SK-N-SH (cell line): ENCODE measurements around the gene MTMR12. TPM values are rescaled to one million over a fixed set of nuclear protein-coding genes. Genes with fewer than 3 reads are reported as not detected.

ENCODE experiments used
- CTCF ChIA-PET: fragments of 300-600, 350-600 bp; formaldehyde crosslinking; extraction: SDS; loops from one replicate; lab custom pipeline; 2021; lab: Yijun Ruan, JAX
- POLR2A ChIA-PET: fragments of 350-600 bp; sonication (Branson Sonifier 250); formaldehyde crosslinking; extraction: SDS; loops from one replicate; lab custom pipeline; 2020; ENCODE audit warnings: antibody characterized with exemption, inconsistent platforms; lab: Yijun Ruan, JAX
- DNase-seq: peaks from one replicate; pipeline ENCODE4 v3.0.0; 2012
- H2AFZ ChIP-seq: fragments of 200-600 bp; sonication (generic); 2 replicates; pipeline ENCODE4 v1.8.1; 2016; ENCODE audit warnings: antibody characterized with exemption, mild to moderate bottlenecking, low read depth
- H3F3A ChIP-seq: fragments of 200-600 bp; sonication (generic); replicated peaks from 2 replicates; pipeline ENCODE3; 2016; ENCODE audit warnings: antibody characterized with exemption, mild to moderate bottlenecking; ENCODE audit not compliant: insufficient read depth
- H3K27ac ChIP-seq, 2 experiments: fragments of 200-500 bp in 1 of 2; fragments of 200-600 bp in 1 of 2; sonication (Bioruptor generic) in 1 of 2; sonication (generic), shearing (Covaris generic) in 1 of 2; 2 replicates each; pipeline versions ENCODE4 v1.5.1 to v1.6.1; 2014 to 2016; ENCODE audit warnings: low read depth in 2 of 2, inconsistent platforms in 1 of 2, low read length in 1 of 2, mild to moderate bottlenecking in 1 of 2, mixed read lengths in 1 of 2
- H3K27me3 ChIP-seq: fragments of 200-600 bp; sonication (generic), shearing (Covaris generic); 2 replicates; pipeline ENCODE4 v1.6.1; 2016; ENCODE audit warnings: mixed run types; ENCODE audit not compliant: insufficient read depth
- H3K36me3 ChIP-seq, 2 experiments: fragments of 200-500 bp in 1 of 2; fragments of 200-600 bp in 1 of 2; sonication (Bioruptor generic) in 1 of 2; sonication (generic) in 1 of 2; replicated peaks in 1 of 2; 2 replicates each; pipeline versions ENCODE3 to v1.5.1; 2014 to 2016; ENCODE audit warnings: low read length in 1 of 2, mild to moderate bottlenecking in 1 of 2; ENCODE audit not compliant: insufficient read depth in 2 of 2, control insufficient read depth in 1 of 2
- H3K4me1 ChIP-seq, 2 experiments: fragments of 200-500 bp in 1 of 2; fragments of 200-600 bp in 1 of 2; sonication (Bioruptor generic) in 1 of 2; sonication (generic), shearing (Covaris generic) in 1 of 2; 2 replicates each; pipeline versions ENCODE4 v1.5.1 to v1.6.1; 2014 to 2016; ENCODE audit warnings: low read depth in 1 of 2, low read length in 1 of 2, mixed run types in 1 of 2; ENCODE audit not compliant: insufficient read depth in 2 of 2, control insufficient read depth in 1 of 2
- H3K4me2 ChIP-seq: fragments of 200-600 bp; sonication (generic), shearing (Covaris generic); 2 replicates; pipeline ENCODE4 v1.6.1; 2017; ENCODE audit warnings: mixed run types
- H3K4me3 ChIP-seq, 2 experiments: fragments of 200-500 bp in 1 of 2; fragments of 200-600 bp in 1 of 2; sonication (Bioruptor generic) in 1 of 2; sonication (generic), shearing (Covaris generic) in 1 of 2; 2 replicates each; pipeline versions ENCODE4 v1.5.1 to v1.8.1; 2014 to 2016; ENCODE audit warnings: low read depth in 2 of 2, inconsistent platforms in 1 of 2, low read length in 1 of 2, mild to moderate bottlenecking in 1 of 2, mixed read lengths in 1 of 2, moderate library complexity in 1 of 2
- H3K79me2 ChIP-seq: fragments of 200-600 bp; sonication (generic); 2 replicates; pipeline ENCODE4 v1.8.1; 2017; ENCODE audit warnings: mild to moderate bottlenecking; ENCODE audit not compliant: insufficient read depth
- H3K9ac ChIP-seq: fragments of 200-600 bp; sonication (generic); 2 replicates; pipeline ENCODE4 v1.6.1; 2017; ENCODE audit warnings: mixed run types
- H3K9me2 ChIP-seq: fragments of 200-600 bp; sonication (generic); 2 replicates; pipeline ENCODE4 v1.6.1; 2017; ENCODE audit warnings: mixed run types
- H3K9me3 ChIP-seq: fragments of 200-600 bp; sonication (generic); 2 replicates; pipeline ENCODE4 v1.6.1; 2017; ENCODE audit warnings: mixed run types, mild to moderate bottlenecking, moderate library complexity
- H4K20me1 ChIP-seq: fragments of 200-600 bp; sonication (generic); 2 replicates; pipeline ENCODE4 v1.6.1; 2017; ENCODE audit warnings: mild to moderate bottlenecking, mixed run types; ENCODE audit not compliant: insufficient read depth
- ELF1 ChIP-seq: IDR thresholded peaks from 2 replicates; pipeline ENCODE4 v1.4.0; 2012
- EP300 ChIP-seq, 2 experiments: IDR thresholded peaks; 2 replicates each; pipeline versions ENCODE4 v1.4.0 to v1.6.1; 2012; ENCODE audit warnings: borderline replicate concordance in 1 of 2, low read depth in 1 of 2, low read length in 1 of 2
- EZH2phosphoT487 ChIP-seq: fragments of 200-600 bp; sonication (generic); IDR thresholded peaks from 2 replicates; pipeline ENCODE4 v1.6.1; 2017; ENCODE audit warnings: low read depth, mixed run types, mild to moderate bottlenecking, antibody characterized with exemption, moderate library complexity, borderline replicate concordance
- FOXJ3 ChIP-seq: sonication (generic); formaldehyde crosslinking; IDR thresholded peaks from 2 replicates; pipeline ENCODE4 v1.5.1; 2020; ENCODE audit warnings: mild to moderate bottlenecking, missing genetic modification reagents
- FOXM1 ChIP-seq: IDR thresholded peaks from 2 replicates; pipeline ENCODE4 v1.4.0; 2012; ENCODE audit warnings: low read depth, mild to moderate bottlenecking
- GABPA ChIP-seq: IDR thresholded peaks from 2 replicates; pipeline ENCODE4 v1.4.0; 2012; ENCODE audit warnings: low read depth, mild to moderate bottlenecking
- GATA2 ChIP-seq: sonication (generic); formaldehyde crosslinking; IDR thresholded peaks from 2 replicates; pipeline ENCODE4 v1.5.0; 2020; ENCODE audit warnings: mild to moderate bottlenecking, missing genetic modification reagents
- JUND ChIP-seq: IDR thresholded peaks from 2 replicates; pipeline ENCODE4 v1.4.0; 2012
- MEF2A ChIP-seq: IDR thresholded peaks from 2 replicates; pipeline ENCODE4 v1.4.0; 2012; ENCODE audit warnings: low read depth, borderline replicate concordance
- NFIC ChIP-seq: IDR thresholded peaks from 2 replicates; pipeline ENCODE4 v1.4.0; 2012; ENCODE audit warnings: borderline replicate concordance
- RFX5 ChIP-seq: IDR thresholded peaks from 2 replicates; pipeline ENCODE4 v1.6.1; 2012; ENCODE audit warnings: mild to moderate bottlenecking, improper control_type of control experiment, low read length
- RXRA ChIP-seq: IDR thresholded peaks from 2 replicates; pipeline ENCODE4 v1.4.0; 2012; ENCODE audit warnings: low read depth, mild to moderate bottlenecking, borderline replicate concordance
- SMC3 ChIP-seq: IDR thresholded peaks from 2 replicates; pipeline ENCODE4 v1.6.1; 2012; ENCODE audit warnings: low read depth, low read length, improper control_type of control experiment
- TCF12 ChIP-seq: IDR thresholded peaks from 2 replicates; pipeline ENCODE4 v1.4.0; 2012
- YY1 ChIP-seq: IDR thresholded peaks from 2 replicates; pipeline ENCODE4 v1.4.0; 2012; ENCODE audit warnings: low read depth, mild to moderate bottlenecking
- WGBS: methylation state at CpG from one replicate; pipeline ENCODE4 v1.1.6; 2017; ENCODE audit warnings: low lambda C conversion rate; 5-methylcytosine and 5-hydroxymethylcytosine counted together
- polyA plus RNA-seq, 3 experiments: library from polyadenylated mRNA; depleted of rRNA; stranded (reverse); fragments of >200 nt; gene quantifications; 2 replicates each; pipeline ENCODE4 v1.2.3, GENCODE V29; 2012
- TF ChIP-seq, protein P1 (sequence below): IDR thresholded peaks from 2 replicates; pipeline ENCODE4; 2012
- TF ChIP-seq, protein P2 (sequence below): IDR thresholded peaks from 2 replicates; pipeline ENCODE4 v1.6.1; 2012; ENCODE audit warnings: mild to moderate bottlenecking, low read depth, low read length, moderate library complexity
- TF ChIP-seq, protein P3 (sequence below): fragments of 150-350 bp; IDR thresholded peaks from 2 replicates; pipeline ENCODE4 v1.6.1; 2017; ENCODE audit warnings: antibody characterized with exemption, low read length, low read depth, borderline replicate concordance
- TF ChIP-seq, protein P4 (sequence below): fragments of 150-350 bp; IDR thresholded peaks from 2 replicates; pipeline ENCODE4 v1.6.1; 2016; ENCODE audit warnings: mild to moderate bottlenecking, low read depth, low read length
- TF ChIP-seq, protein P5 (sequence below): IDR thresholded peaks from 2 replicates; pipeline ENCODE4 v1.4.0; 2012; ENCODE audit warnings: low read depth

MTMR12 gene
- polyA plus RNA-seq, 1 of the 3 experiments (the other 2 are of a cell fraction), result 10.9 TPM

DNA sequence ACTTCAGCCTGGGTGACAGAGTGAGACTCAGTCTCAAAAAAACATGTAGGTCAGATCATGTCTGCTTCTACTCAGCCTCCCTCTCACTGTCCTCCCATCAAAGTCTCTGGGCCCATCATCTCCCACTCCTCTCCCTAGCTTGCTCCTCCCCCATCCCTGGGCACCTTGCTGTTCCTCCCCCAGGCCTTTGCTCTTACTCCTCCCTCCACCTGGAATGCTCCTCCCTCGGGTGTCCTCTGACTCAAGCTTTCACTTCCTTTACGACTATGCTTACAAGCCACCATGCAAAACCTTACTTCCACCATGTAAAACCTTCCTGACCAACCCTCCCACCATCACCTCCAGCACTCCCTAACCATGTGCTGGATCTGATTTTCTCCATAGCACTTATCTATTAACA is 51.5 kb downstream of the MTMR12 start:
- no peak overlapping the region for H3K4me2 ChIP-seq
- H3K4me1 ChIP-seq, result no peaks in the 10 kb centered on the region
- no peak for DNase-seq
- peaks cover 35 to 45% of the 10 kb centered on the region in 2 experiments for H3K36me3 ChIP-seq
- H3K27me3 ChIP-seq, result no peaks in the 10 kb centered on the region
- H3K9me3 ChIP-seq, result no peaks in the 10 kb centered on the region
- ChIA-PET CTCF (interaction anchor here (0.9 kb wide), 1 partner anchor 29 kb away, joined by 4 read pairs; no protein-coding TSS in a partner anchor), POLR2A (no interaction called here)
- H3K79me2 ChIP-seq, result no peaks in the 10 kb centered on the region
- no peak overlapping the region for H3K27ac ChIP-seq
- H3K4me3 ChIP-seq, result no peak overlapping the region
- TF ChIP-seq RXRA (no peak), FOXM1 (no peak), GABPA (no peak), EP300 (IDR thresholded peaks at IDR 0.05; ENCODE audit: borderline replicate concordance in 1 of 2, low read depth in 1 of 2, low read length in 1 of 2) (no peak), GATA2 (CRISPR knock-in tag) (no peak), EZH2phosphoT487 (no peak), MEF2A (no peak)
- TF ChIP-seq, protein P1, sequence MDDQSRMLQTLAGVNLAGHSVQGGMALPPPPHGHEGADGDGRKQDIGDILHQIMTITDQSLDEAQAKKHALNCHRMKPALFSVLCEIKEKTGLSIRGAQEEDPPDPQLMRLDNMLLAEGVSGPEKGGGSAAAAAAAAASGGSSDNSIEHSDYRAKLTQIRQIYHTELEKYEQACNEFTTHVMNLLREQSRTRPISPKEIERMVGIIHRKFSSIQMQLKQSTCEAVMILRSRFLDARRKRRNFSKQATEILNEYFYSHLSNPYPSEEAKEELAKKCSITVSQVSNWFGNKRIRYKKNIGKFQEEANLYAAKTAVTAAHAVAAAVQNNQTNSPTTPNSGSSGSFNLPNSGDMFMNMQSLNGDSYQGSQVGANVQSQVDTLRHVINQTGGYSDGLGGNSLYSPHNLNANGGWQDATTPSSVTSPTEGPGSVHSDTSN, result no peak
- no peaks in the 10 kb centered on the region for H4K20me1 ChIP-seq
- 74% methylated on average over 2 of the region's 2 CpGs for WGBS
- H3K9me2 ChIP-seq, result no peaks in the 10 kb centered on the region
- H3K9ac ChIP-seq, result no peak overlapping the region
- H3F3A ChIP-seq, result no peaks in the 10 kb centered on the region
- no peak overlapping the region for H2AFZ ChIP-seq

DNA sequence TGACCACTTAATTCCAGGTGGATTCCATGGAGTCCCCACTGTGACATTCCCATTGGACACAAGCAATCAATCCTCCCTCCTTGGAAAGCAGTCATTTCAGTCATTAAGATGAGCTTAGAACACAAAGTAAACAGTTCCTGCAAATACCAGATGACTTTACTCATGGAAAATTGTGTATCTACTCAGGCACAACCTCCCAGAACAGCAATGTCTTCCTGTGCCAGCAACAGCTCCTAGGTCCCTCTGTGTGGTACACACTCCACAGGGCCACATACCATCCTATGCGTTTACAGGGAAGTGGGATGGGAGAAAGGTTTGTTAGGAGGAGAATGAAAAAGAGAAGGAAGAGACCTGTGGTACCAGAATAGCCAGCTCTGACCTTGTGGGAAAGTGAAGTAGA is 53.7 kb downstream of the MTMR12 start:
- WGBS, result 100% methylated on average over 1 of the region's 1 CpG
- no peak for DNase-seq
- Histone ChIP-seq H2AFZ (no peak overlapping the region), H3K9ac (no peak overlapping the region), H3K9me2 (no peaks in the 10 kb centered on the region), H3K9me3 (no peaks in the 10 kb centered on the region), H3K79me2 (no peaks in the 10 kb centered on the region), H3K27me3 (no peaks in the 10 kb centered on the region), H3F3A (no peaks in the 10 kb centered on the region), H4K20me1 (no peaks in the 10 kb centered on the region), H3K4me1 (no peaks in the 10 kb centered on the region), H3K36me3 (peaks cover 44 to 59% of the 10 kb centered on the region in 2 experiments), H3K4me2 (no peak overlapping the region)
- no peak for TF ChIP-seq YY1
- no peak for TF ChIP-seq EZH2phosphoT487
- TF ChIP-seq SMC3, result no peak
- no peak for TF ChIP-seq FOXJ3 (CRISPR knock-in tag)
- TF ChIP-seq NFIC, result no peak
- TF ChIP-seq, protein P2, sequence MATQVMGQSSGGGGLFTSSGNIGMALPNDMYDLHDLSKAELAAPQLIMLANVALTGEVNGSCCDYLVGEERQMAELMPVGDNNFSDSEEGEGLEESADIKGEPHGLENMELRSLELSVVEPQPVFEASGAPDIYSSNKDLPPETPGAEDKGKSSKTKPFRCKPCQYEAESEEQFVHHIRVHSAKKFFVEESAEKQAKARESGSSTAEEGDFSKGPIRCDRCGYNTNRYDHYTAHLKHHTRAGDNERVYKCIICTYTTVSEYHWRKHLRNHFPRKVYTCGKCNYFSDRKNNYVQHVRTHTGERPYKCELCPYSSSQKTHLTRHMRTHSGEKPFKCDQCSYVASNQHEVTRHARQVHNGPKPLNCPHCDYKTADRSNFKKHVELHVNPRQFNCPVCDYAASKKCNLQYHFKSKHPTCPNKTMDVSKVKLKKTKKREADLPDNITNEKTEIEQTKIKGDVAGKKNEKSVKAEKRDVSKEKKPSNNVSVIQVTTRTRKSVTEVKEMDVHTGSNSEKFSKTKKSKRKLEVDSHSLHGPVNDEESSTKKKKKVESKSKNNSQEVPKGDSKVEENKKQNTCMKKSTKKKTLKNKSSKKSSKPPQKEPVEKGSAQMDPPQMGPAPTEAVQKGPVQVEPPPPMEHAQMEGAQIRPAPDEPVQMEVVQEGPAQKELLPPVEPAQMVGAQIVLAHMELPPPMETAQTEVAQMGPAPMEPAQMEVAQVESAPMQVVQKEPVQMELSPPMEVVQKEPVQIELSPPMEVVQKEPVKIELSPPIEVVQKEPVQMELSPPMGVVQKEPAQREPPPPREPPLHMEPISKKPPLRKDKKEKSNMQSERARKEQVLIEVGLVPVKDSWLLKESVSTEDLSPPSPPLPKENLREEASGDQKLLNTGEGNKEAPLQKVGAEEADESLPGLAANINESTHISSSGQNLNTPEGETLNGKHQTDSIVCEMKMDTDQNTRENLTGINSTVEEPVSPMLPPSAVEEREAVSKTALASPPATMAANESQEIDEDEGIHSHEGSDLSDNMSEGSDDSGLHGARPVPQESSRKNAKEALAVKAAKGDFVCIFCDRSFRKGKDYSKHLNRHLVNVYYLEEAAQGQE, result no peak
- TF ChIP-seq EP300 (IDR thresholded peaks at IDR 0.05; ENCODE audit: borderline replicate concordance in 1 of 2, low read depth in 1 of 2, low read length in 1 of 2), result no peak
- TF ChIP-seq, protein P3, sequence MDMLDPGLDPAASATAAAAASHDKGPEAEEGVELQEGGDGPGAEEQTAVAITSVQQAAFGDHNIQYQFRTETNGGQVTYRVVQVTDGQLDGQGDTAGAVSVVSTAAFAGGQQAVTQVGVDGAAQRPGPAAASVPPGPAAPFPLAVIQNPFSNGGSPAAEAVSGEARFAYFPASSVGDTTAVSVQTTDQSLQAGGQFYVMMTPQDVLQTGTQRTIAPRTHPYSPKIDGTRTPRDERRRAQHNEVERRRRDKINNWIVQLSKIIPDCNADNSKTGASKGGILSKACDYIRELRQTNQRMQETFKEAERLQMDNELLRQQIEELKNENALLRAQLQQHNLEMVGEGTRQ, result no peak
- TF ChIP-seq RFX5, result no peak
- no peak for TF ChIP-seq MEF2A
- TF ChIP-seq TCF12, result no peak
- TF ChIP-seq, protein P4, sequence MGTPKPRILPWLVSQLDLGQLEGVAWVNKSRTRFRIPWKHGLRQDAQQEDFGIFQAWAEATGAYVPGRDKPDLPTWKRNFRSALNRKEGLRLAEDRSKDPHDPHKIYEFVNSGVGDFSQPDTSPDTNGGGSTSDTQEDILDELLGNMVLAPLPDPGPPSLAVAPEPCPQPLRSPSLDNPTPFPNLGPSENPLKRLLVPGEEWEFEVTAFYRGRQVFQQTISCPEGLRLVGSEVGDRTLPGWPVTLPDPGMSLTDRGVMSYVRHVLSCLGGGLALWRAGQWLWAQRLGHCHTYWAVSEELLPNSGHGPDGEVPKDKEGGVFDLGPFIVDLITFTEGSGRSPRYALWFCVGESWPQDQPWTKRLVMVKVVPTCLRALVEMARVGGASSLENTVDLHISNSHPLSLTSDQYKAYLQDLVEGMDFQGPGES, result no peak
- TF ChIP-seq JUND, result no peak
- no peak for TF ChIP-seq ELF1
- TF ChIP-seq, protein P5, sequence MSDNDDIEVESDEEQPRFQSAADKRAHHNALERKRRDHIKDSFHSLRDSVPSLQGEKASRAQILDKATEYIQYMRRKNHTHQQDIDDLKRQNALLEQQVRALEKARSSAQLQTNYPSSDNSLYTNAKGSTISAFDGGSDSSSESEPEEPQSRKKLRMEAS, result no peak
- TF ChIP-seq, all 33 proteins: peak for 0
- no peak overlapping the region for H3K27ac ChIP-seq
- H3K4me3 ChIP-seq, result no peak overlapping the region
- POLR2A ChIA-PET, result interaction anchor here (0.7 kb wide), 1 partner anchor 17 kb away, joined by 6 read pairs; no protein-coding TSS in a partner anchor
- CTCF ChIA-PET, result interaction anchor here (1.2 to 2.6 kb wide), 5 partner anchors 16 to 354 kb away, joined by 4 to 11 read pairs (median 5); no protein-coding TSS in a partner anchor
